IPS DF 6.9 (cell line): ENCODE measurements around the gene SLCO4A1.

Experiments used
- DNase-seq: peaks from one replicate; pipeline ENCODE4 v3.0.0-alpha.2; 2013; ENCODE audit warnings: low read depth, low spot score
- H3K27ac ChIP-seq: one replicate; pipeline ENCODE4 v1.5.1; 2013; ENCODE audit warnings: low read length, control low read depth
- H3K27me3 ChIP-seq: 2 replicates; pipeline ENCODE4 v1.6.1; 2013; ENCODE audit warnings: mild to moderate bottlenecking, low read length; ENCODE audit not compliant: control insufficient read depth, insufficient read depth
- H3K36me3 ChIP-seq: 2 replicates; pipeline ENCODE4 v1.6.1; 2013; ENCODE audit warnings: low read length; ENCODE audit not compliant: control insufficient read depth, insufficient read depth
- H3K4me1 ChIP-seq: 2 replicates; pipeline ENCODE4 v1.6.1; 2013; ENCODE audit warnings: low read length; ENCODE audit not compliant: control insufficient read depth, insufficient read depth
- H3K4me3 ChIP-seq: 2 replicates; pipeline ENCODE4 v1.5.1; 2013; ENCODE audit warnings: mild to moderate bottlenecking, low read length
- H3K9me3 ChIP-seq: 2 replicates; pipeline ENCODE4 v1.6.1; 2013; ENCODE audit warnings: low read length, inconsistent platforms; ENCODE audit not compliant: control insufficient read depth, insufficient read depth
- WGBS: extraction: QIAGEN DNeasy Blood & Tissue Kit; methylation state at CpG from one replicate; pipeline ENCODE4 v1.1.7; 2013; ENCODE audit warnings: mixed read lengths, missing lambda C conversion rate; ENCODE audit not compliant: insufficient read length, insufficient coverage; 5-methylcytosine and 5-hydroxymethylcytosine counted together

SLCO4A1 gene

DNA sequence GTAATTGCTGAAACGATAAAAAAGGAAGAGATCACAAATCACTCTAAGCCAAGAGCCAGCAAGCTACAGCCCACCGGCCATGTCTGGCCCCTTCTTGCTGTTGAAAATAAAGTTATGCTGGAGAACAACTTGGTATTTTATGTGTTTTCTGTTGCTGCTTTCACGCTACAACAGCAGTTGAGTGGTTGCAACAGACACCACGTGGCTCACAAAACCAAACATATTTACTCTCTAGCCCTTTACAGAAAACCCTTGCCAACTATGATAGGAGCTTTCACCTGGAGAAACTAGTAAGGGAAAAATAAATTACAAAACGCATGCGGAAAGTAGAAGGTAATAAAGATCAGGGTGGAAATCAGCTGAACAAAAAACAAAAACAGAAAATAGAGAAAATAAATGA is 41.1 kb upstream of the SLCO4A1 start:
- H3K36me3 ChIP-seq: no peaks in the 10 kb centered on the region; the same call in 1 of the 2 replicates
- H3K27me3 ChIP-seq: no peaks in the 10 kb centered on the region
- no CpG with 5 or more reads among the region's 6 CpGs for WGBS
- H3K27ac ChIP-seq: no peak overlapping the region
- peaks cover 3% of the 10 kb centered on the region; the same call in 1 of the 2 replicates for H3K4me1 ChIP-seq
- DNase-seq: no peak
- no peak overlapping the region for H3K4me3 ChIP-seq
- no peaks in the 10 kb centered on the region for H3K9me3 ChIP-seq

DNA sequence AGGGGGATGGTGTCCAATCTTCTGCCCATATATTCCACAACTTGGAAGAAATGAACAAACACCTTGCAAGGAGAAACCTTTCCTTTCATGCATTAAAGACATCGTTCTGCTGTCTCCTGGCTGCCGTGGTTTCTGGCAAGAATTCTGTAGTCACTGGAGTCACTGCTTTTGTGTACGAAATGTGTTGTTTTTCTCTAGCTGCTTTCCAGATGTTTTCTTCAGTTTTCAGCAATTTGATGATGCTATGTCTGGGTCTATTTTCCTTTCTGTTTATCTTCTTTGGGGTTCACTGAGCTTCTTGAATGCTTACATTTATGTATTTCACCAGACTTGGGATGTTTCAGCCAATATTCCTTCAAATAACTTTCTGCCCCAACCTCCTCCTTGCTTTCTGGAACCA is 40.6 kb upstream of the SLCO4A1 start:
- peaks cover 5% of the 10 kb centered on the region for H3K4me1 ChIP-seq
- DNase-seq: no peak
- no peaks in the 10 kb centered on the region for H3K9me3 ChIP-seq
- no peaks in the 10 kb centered on the region for H3K27me3 ChIP-seq
- no peak overlapping the region for H3K27ac ChIP-seq
- no peaks in the 10 kb centered on the region; the same call in 1 of the 2 replicates for H3K36me3 ChIP-seq
- H3K4me3 ChIP-seq: no peak overlapping the region
- no CpG with 5 or more reads among the region's 3 CpGs for WGBS

DNA sequence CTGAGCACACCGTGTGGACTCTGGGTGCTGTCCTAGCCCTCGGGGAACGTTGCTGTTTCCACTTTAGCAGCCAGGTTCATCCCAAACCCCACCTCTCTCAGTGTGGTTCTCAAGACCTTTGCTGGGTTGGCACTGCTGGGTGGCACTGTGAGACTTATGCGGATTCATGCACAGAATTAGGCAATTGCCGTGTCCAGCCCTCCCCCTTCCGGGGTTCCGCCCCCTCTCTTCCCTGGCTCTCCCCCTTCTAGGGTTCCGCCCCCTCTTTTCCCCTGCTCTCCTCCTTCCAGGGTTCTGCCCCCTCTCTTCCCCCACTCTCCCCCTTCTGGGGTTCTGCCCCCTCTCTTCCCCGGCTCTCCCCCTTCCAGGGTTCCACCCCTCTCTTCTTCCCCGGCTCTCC is 39.8 kb upstream of the SLCO4A1 start:
- no peaks in the 10 kb centered on the region; the same call in 1 of the 2 replicates for H3K36me3 ChIP-seq
- no CpG with 5 or more reads among the region's 10 CpGs for WGBS
- no peaks in the 10 kb centered on the region for H3K9me3 ChIP-seq
- H3K4me3 ChIP-seq: no peak overlapping the region
- no peak overlapping the region for H3K27ac ChIP-seq
- H3K4me1 ChIP-seq: peaks cover 6% of the 10 kb centered on the region
- DNase-seq: no peak
- no peaks in the 10 kb centered on the region for H3K27me3 ChIP-seq

DNA sequence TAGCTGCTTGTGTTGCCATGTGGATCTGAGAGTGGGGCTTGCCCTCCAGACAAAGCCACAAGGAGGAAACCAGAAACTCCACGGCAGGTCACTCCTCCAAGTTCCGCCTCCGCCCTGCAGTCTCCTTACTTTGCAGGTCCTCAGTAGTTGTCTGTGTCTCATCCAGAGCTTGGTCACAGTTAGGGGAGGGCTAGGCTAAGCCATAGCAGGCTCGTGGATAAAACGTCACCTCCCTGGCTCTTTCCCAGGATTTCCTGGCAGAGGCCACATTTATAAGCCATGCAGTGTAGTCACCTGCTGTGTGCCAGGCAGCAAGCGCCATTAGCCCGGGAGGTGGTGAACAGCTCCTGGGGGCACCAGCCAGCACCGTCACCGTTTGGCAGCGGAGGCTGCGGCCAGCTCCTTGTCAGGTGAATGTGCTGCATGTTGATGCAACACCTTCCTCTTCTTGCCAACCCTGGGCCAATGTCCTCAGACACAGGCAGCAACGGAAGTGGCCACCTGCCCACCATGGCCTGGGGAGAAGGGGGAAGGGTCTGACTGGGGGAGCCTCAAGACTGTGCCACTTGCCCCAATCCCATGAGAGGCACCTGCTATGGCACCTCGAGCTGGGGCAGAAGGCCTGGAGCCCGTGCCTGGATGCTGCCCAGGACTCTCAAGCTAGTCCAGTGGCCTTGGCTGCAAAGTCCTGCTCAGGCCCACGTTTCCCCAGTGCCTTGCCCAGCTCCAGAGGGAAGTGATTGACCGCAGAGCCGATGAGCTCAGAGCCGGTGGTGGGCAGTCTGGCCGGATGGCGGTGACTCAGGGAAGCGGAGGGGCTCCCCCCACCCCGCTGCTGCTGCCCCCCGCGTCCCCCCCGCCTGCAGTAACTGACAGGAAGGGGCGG is 39.0 kb upstream of the SLCO4A1 start:
- WGBS: no CpG with 5 or more reads among the region's 26 CpGs
- Histone ChIP-seq H3K36me3 (no peaks in the 10 kb centered on the region; the same call in 1 of the 2 replicates), H3K4me3 (no peak overlapping the region), H3K27ac (no peak overlapping the region), H3K4me1 (peaks cover 6% of the 10 kb centered on the region), H3K27me3 (no peaks in the 10 kb centered on the region), H3K9me3 (no peaks in the 10 kb centered on the region)
- no peak for DNase-seq

DNA sequence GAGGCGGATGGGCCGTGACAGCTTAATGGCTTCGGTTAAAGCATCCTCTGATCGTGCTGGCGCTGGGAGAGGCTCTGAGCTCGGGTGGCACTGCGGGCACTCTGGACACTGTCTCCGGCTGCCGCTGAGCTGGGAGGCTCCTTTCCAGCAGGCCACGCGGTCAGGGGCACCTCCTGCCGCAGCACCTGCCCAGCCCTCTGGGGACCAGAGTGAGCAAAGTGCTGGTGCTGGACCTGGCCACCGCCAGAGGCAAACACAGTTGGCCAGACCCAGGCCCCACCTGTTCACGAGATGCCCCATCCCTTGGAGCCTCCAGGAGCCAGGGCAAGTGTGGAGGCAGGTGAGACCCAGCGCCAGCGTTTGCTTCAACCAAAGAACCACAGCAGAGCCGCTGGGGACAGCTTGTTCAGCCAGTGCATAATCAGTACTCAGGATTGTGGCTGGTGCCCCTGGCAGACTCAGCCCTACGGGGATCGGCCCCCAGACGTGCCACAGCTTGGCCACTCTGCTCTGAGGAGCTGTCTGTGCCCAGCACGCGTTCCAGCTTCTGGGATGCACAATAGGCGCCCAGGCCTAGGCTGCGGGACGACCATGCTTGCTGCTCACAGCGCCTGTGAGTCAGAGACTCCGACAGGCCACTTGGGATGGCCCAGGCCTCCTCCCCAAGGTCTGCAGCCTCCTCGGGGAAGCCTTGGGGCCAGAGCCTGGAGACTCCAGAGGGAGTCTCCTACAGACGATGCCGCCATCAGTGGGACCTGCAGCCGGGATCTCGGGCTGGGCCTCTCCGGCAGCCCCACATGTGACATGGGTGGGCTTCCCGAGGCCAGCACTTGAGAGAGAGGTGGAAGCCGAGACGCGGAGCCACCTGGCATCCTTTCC is 38.2 kb upstream of the SLCO4A1 start:
- Histone ChIP-seq H3K27me3 (no peaks in the 10 kb centered on the region), H3K4me3 (no peak overlapping the region), H3K27ac (no peak overlapping the region), H3K4me1 (peaks cover 6% of the 10 kb centered on the region), H3K9me3 (no peaks in the 10 kb centered on the region), H3K36me3 (no peaks in the 10 kb centered on the region; the same call in 1 of the 2 replicates)
- WGBS: no CpG with 5 or more reads among the region's 37 CpGs
- DNase-seq: no peak

DNA sequence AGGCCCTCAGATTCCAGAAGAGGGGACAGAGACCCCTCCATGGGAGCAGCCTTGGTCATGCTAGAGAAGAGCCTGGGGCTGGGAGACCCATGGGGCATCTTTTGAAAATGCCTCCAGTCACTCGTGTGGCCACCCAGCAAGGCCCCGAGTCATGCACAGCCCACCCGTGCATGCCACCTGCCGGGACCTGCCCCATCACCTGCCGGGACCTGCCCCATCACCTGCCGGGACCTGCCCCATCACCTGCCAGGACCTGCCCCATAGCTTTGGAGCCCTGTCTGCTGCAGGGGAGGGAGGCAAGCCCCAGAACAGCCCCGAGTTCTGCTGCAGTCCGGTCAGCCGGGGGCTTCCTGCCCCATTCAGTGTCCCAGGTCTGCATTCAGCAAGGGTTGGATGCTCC is 37.5 kb upstream of the SLCO4A1 start:
- DNase-seq: no peak
- Histone ChIP-seq H3K4me1 (peaks cover 6% of the 10 kb centered on the region), H3K9me3 (no peaks in the 10 kb centered on the region), H3K36me3 (no peaks in the 10 kb centered on the region; the same call in 1 of the 2 replicates), H3K4me3 (no peak overlapping the region), H3K27ac (no peak overlapping the region), H3K27me3 (no peaks in the 10 kb centered on the region)
- no CpG with 5 or more reads among the region's 9 CpGs for WGBS

DNA sequence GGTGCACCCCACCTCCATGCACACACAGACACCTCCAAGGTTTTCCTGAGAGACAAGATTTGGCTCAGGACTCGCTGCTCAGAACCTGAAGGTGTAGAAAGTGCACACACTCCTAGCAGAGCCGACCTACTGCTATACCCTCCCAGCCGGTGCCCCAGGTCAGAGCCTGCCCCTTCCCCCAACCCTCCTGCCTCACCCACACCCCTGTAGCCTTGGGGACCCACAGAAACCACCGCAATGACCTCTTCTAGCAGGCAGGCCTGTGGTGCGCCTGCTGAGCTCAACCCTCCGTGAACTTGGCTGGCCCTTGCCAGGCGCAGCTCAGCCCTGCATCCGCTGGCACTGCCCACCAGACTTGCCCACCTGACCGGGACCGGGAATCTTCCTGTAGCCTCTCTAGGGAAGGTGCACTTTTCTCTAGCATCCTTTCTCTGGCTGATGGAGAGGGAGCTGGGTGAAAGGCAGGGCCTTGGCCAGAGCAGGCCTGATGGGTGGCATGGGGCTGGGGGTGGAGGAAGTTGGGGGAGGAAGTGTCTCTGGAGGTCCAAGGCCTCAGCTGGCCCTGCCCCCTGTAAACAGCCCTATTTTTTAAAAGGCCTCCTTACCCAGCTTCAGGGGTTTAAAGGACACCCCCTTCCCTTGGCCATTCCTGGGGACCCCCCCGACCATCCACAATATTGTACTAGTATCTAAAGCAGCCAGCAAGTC is 36.9 kb upstream of the SLCO4A1 start:
- no peak for DNase-seq
- Histone ChIP-seq H3K9me3 (no peaks in the 10 kb centered on the region), H3K27ac (no peak overlapping the region), H3K27me3 (no peaks in the 10 kb centered on the region), H3K4me1 (peaks cover 6% of the 10 kb centered on the region), H3K4me3 (no peak overlapping the region), H3K36me3 (no peaks in the 10 kb centered on the region; the same call in 1 of the 2 replicates)
- WGBS: no CpG with 5 or more reads among the region's 11 CpGs

DNA sequence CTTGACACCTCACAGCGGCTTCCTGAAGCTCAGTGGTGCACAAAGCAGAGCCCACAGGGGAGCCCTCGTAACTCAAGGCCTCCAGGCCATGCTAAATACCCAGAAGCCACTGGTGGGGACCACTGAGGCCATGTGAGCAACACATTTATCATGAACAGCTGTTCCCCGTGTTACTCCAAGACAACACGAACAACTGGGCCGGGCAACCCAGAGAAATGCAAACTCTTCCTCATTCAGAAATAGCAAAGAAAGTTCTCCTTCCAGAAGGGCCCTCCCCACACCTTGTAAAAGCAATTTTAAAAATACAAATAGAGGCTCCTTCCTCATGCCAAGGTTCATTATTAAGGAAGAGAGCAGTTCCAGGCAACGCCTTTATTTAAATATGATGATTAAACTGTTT is 36.3 kb upstream of the SLCO4A1 start:
- Histone ChIP-seq H3K27ac (no peak overlapping the region), H3K9me3 (no peaks in the 10 kb centered on the region), H3K27me3 (no peaks in the 10 kb centered on the region), H3K4me1 (peaks cover 6% of the 10 kb centered on the region), H3K36me3 (no peaks in the 10 kb centered on the region; the same call in 1 of the 2 replicates), H3K4me3 (no peak overlapping the region)
- DNase-seq: no peak
- WGBS: no CpG with 5 or more reads among the region's 6 CpGs

DNA sequence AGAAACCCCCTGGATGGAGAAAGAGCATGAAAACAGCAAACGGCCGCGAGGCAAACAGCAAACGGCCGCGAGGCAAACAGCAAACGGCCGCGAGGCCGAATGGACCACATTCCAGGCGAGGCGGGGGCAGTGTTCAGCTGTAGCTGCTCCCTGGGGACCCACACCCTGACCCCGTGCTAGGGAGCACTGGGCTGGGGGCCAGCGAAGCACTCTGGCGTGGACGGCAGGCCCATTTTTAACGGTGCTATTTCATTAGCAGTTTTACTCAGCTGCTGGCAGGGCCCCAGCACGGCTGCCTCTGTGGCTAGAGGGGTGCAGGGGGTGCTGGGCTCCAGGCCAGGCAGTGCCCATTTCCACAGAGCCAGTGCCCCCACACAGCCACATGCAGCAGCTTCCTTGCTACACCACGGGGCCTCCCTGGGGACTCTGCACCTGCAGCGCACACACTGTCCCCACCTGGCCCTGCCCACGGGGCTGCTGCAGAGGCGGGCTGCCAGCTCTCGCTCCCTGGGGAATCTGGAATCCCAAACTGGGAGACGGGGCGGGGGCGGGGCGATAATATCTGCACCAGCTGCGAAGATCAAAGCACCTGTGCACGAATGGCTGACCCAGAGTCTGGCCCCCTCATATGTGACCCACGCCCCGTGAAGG is 35.6 kb upstream of the SLCO4A1 start:
- no CpG with 5 or more reads among the region's 31 CpGs for WGBS
- Histone ChIP-seq H3K9me3 (no peaks in the 10 kb centered on the region), H3K27ac (no peak overlapping the region), H3K27me3 (no peaks in the 10 kb centered on the region), H3K4me3 (no peak overlapping the region), H3K4me1 (peaks cover 6% of the 10 kb centered on the region), H3K36me3 (no peaks in the 10 kb centered on the region; the same call in 1 of the 2 replicates)
- DNase-seq: no peak
